Measurements from ENCODE around the gene ZBTB37. TPM values are rescaled to one million over a fixed set of nuclear protein-coding genes. Genes with fewer than 3 reads are reported as not detected.
"Not testable (repeated sequence)": the region's sequence is repeated elsewhere in the genome, so short reads cannot be mapped to it uniquely, and the experiment has no call there.

Gene ZBTB37
- total RNA-seq, 2 experiments from 2014 or later = 8.2 to 8.3 TPM

DNA sequence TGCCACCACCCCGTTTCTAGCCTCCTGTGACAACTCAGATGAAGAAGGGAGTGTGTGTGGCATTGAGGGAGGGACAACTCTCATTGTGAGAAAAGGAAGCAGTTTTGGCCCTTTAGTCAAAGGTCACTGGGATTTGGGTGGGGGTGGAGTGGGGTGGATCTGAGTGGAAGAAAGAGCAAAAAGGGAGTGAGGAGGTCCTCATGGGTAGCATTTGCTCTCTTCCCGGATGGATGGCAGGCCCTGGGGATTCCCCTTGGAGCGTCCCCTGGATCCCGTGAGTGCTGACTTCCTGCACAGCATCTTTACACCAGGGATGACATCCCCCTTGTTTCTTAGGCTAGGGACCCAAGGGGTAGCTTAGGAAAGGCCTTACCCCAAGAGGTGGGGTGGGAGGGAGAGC lies 48.5 kb downstream of the ZBTB37 start:
- Mint-ChIP-seq H3K36me3 (no peaks in the 10 kb centered on the region), H3K9me3 (no peaks in the 10 kb centered on the region), H3K27ac (no peak overlapping the region), H3K27me3 (no peaks in the 10 kb centered on the region), H3K4me3 (no peak overlapping the region), H3K4me1 (ENCODE audit: low read depth) (no peaks in the 10 kb centered on the region)
- ChIA-PET CTCF (no interaction called here), POLR2A (no interaction called here)
- no peak for DNase-seq
- intact Hi-C loops (cut with micrococcal nuclease) = no loop called here

- intact Hi-C loops (cut with micrococcal nuclease) = no loop called here
- Mint-ChIP-seq H3K4me1 (ENCODE audit: low read depth) (no peaks in the 10 kb centered on the region), H3K27me3 (no peaks in the 10 kb centered on the region), H3K36me3 (no peaks in the 10 kb centered on the region), H3K9me3 (no peaks in the 10 kb centered on the region), H3K27ac (no peak within 1 kb of the TSS), H3K4me3 (no peak within 1 kb of the TSS)
- POLR2A ChIA-PET = no interaction called here
- CTCF ChIA-PET = no interaction called here
- no peak for DNase-seq
Observed at GRCh38 chr1:173917149-173917548, 49.0 kb downstream of the ZBTB37 start, which contains the start of gene SERPINC1. Gene SERPINC1 (minus strand): TSS chr1:173917327. CDS start chr1:173917259, 68 bp downstream.

DNA sequence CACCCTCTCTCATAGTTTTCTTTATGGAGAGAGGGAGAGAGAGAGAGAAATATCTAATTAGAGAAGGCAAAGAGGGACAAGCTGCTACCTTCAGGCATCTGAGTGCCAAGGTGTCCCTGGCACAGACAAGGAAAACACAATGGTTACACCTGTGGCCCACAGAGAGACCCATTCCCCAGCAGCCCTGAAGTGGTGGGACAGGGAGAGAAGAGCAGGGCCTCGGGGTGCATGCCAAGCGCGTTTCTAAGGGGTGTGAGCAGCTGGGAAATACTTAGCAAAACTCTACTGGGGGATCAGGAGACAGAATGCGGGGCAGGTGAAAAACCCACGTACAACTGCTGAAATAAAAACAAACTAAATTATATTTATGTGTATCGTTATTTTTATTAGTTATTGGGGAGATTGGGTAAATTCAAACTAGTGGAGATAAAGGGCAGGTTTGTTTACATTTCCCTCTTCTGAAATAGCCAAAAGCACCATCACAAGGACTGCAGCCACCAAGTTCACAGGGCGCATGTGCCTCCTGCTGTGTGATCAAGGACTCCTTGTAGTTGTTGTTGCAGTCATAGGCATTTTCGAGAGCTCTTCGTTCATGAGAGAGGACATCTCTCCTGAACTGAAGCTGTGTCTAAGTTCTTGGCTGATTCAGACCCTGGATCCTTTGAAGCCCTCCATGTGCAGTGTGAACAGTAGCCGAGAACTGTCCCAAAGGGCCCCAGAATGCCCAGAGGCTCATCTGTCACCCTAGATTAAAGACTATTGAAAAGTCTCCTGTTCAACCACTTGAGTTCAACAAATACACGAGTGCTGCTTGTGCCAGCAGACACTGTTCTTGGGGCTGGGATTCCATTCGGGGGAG lies 49.7 kb downstream of the ZBTB37 start:
- Mint-ChIP-seq H3K4me1 (ENCODE audit: low read depth) (no peaks in the 10 kb centered on the region), H3K9me3 (no peaks in the 10 kb centered on the region), H3K27me3 (no peaks in the 10 kb centered on the region), H3K27ac (no peak overlapping the region), H3K36me3 (no peaks in the 10 kb centered on the region), H3K4me3 (no peak overlapping the region)
- CTCF ChIA-PET = no interaction called here
- intact Hi-C loops (cut with micrococcal nuclease) = no loop called here
- DNase-seq = no peak
- POLR2A ChIA-PET = no interaction called here

DNA sequence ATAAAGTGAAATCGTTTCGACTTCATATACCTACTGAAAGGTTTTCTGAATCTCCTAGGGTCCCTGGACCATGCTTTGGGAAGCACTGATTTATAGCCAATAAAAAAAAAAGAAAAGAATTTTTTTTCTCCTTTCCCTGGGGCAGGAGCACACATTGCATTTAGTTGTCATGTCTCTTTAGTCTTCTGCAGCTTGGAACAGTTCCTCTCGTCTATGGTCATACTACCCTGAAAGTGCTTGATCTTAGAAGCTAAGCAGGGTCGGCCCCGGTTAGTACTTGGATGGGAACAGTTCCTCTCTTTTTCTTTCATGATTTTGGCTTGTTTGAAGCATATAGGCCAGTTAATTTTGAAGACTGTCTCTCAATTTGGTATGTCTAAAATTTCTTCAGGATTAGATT lies 52.7 kb downstream of the ZBTB37 start:
- ChIA-PET POLR2A (no interaction called here), CTCF (interaction anchor here (0.9 kb wide), 1 partner anchor 15 kb away, joined by 3 read pairs; no protein-coding TSS in a partner anchor)
- no peaks in the 10 kb centered on the region for H3K4me1 Mint-ChIP-seq (ENCODE audit: low read depth)
- H3K27ac Mint-ChIP-seq = no peak overlapping the region
- no peaks in the 10 kb centered on the region for H3K27me3 Mint-ChIP-seq
- no peak for DNase-seq
- no peaks in the 10 kb centered on the region for H3K36me3 Mint-ChIP-seq
- intact Hi-C loops (cut with micrococcal nuclease) = no loop called here
- H3K4me3 Mint-ChIP-seq = no peak overlapping the region
- no peaks in the 10 kb centered on the region for H3K9me3 Mint-ChIP-seq

DNA sequence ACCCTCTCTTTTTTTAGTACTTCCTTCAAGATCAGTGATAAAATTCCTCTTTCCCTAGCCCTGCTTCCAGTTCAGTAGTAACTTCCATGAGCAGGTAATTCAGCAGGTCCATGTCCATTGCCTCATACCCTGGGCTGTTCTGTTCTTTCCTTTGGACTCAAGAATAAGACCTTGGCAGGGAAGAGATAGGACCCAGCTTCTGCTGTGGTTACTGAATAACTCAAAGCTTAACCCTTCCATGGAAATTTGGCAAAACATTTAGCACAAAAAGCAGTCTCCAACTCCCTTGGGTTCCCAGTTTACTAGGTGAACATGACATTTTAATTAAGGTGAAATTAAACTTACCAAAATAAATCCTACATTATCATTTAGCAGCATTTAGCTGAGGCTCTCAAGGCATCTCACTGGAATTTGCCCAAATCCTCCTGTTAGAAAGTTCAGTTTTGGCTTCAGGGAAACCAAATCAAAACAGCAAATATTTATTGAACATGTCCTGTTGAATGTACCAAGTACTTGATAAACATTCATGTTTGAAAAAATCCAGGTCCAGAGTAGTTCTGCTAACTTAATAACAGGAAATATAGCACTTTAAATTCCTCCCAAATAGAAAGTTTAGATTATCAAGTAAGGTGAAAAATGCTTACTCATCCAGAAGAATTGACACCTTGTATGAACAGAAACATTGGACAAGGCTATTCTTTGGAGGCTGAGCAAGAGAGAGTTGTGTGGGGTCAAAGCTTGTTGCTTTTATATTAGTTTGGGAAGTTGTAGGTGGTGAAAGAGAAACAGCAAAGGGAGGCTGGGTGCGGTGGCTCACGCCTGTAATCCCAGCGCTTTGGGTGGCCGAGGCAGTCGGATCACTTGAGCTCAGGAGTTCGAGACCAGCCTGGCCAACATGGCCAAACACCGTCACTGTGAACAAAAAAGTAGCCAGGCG lies 57.4 kb downstream of the ZBTB37 start:
- Mint-ChIP-seq H3K4me3 (no peak overlapping the region), H3K27me3 (no peaks in the 10 kb centered on the region), H3K27ac (no peak overlapping the region), H3K4me1 (ENCODE audit: low read depth) (no peaks in the 10 kb centered on the region), H3K36me3 (peaks cover 3% of the 10 kb centered on the region), H3K9me3 (no peaks in the 10 kb centered on the region)
- POLR2A ChIA-PET = no interaction called here
- CTCF ChIA-PET = no interaction called here
- intact Hi-C loops (cut with micrococcal nuclease) = no loop called here
- no peak for DNase-seq

DNA sequence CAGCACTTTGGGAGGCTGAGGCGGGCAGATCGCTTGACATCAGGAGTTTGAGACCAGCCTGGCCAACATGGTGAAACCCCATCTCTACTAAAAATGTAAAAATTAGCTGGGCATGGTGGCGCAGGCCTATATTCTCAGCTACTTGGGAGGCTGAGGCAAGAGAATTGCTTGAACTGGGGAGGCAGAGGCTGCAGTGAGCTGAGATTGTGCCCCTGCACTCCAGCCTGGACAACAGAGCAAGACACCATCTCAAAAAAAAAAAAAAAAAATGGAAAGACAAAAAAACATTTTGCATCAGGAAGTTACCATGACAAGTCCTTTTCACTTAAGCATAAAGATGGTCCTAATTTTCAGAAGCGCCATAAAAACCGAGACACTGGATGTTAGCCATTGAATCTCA lies 62.4 kb downstream of the ZBTB37 start:
- H3K36me3 Mint-ChIP-seq = peaks cover 11% of the 10 kb centered on the region
- H3K9me3 Mint-ChIP-seq; H3K4me3 Mint-ChIP-seq; H3K27me3 Mint-ChIP-seq; POLR2A ChIA-PET; H3K4me1 Mint-ChIP-seq (ENCODE audit: low read depth); DNase-seq; H3K27ac Mint-ChIP-seq; intact Hi-C loops (cut with micrococcal nuclease): not testable (repeated sequence)
- CTCF ChIA-PET = interaction anchor here (0.6 kb wide), 1 partner anchor 123 kb away, joined by 10 read pairs; no protein-coding TSS in a partner anchor

DNA sequence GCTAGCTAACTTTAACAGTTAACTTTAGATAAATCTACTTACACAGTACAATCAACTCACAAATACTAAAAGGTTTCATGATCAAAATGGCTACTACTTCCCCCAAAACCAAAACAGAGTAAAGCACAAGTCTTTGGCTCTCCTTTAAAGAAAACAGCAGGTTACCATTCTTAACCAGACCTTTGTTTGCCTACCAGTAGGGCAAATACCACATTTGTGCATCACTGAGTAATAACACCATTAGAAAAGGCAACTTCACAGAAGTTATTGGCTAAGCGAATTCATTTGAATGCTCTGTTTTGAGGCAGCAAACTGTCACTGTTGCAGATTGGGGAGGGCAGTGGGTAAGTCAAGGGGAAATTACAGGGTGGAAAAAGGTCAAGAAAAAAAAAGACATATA lies 66.3 kb downstream of the ZBTB37 start:
- H3K4me1 Mint-ChIP-seq (ENCODE audit: low read depth) = peaks cover 10% of the 10 kb centered on the region
- no peak overlapping the region for H3K4me3 Mint-ChIP-seq
- no peaks in the 10 kb centered on the region for H3K9me3 Mint-ChIP-seq
- H3K36me3 Mint-ChIP-seq = peaks cover 19% of the 10 kb centered on the region
- ChIA-PET POLR2A (no interaction called here), CTCF (interaction anchor here (1.2 kb wide), 1 partner anchor 57 kb away, joined by 3 read pairs; no protein-coding TSS in a partner anchor)
- no peaks in the 10 kb centered on the region for H3K27me3 Mint-ChIP-seq
- intact Hi-C loops (cut with micrococcal nuclease) = no loop called here
- H3K27ac Mint-ChIP-seq = no peak overlapping the region
- DNase-seq = no peak

GRCh38 chr1:173937062-173937461 lies 68.9 kb downstream of the ZBTB37 start:
- Mint-ChIP-seq H3K36me3 (peaks cover 23% of the 10 kb centered on the region), H3K9me3 (no peaks in the 10 kb centered on the region), H3K4me3 (no peak overlapping the region), H3K4me1 (ENCODE audit: low read depth) (peaks cover 10% of the 10 kb centered on the region), H3K27ac (no peak overlapping the region), H3K27me3 (no peaks in the 10 kb centered on the region)
- DNase-seq = no peak
- intact Hi-C loops (cut with micrococcal nuclease) = no loop called here
- ChIA-PET POLR2A (no interaction called here), CTCF (interaction anchor here (0.9 kb wide), 1 partner anchor 281 kb away, joined by 4 read pairs; no protein-coding TSS in a partner anchor)

GRCh38 chr1:173946380-173946921 lies 78.3 kb downstream of the ZBTB37 start:
- Mint-ChIP-seq H3K27me3 (no peaks in the 10 kb centered on the region), H3K27ac (peak overlapping the region; percentile 8), H3K9me3 (no peaks in the 10 kb centered on the region), H3K36me3 (peaks cover 29% of the 10 kb centered on the region), H3K4me1 (ENCODE audit: low read depth) (no peaks in the 10 kb centered on the region), H3K4me3 (no peak overlapping the region)
- ChIA-PET CTCF (no interaction called here), POLR2A (interaction anchor here (1.0 kb wide), 1 partner anchor 11 kb away, joined by 3 read pairs; no protein-coding TSS in a partner anchor)
- DNase-seq = no peak
- intact Hi-C loops (cut with micrococcal nuclease) = no loop called here

GRCh38 chr1:173948594-173948993 lies 80.4 kb downstream of the ZBTB37 start:
- Mint-ChIP-seq H3K4me3 (no peak overlapping the region), H3K36me3 (peaks cover 28% of the 10 kb centered on the region), H3K4me1 (ENCODE audit: low read depth) (peaks cover 10% of the 10 kb centered on the region), H3K27me3 (no peaks in the 10 kb centered on the region), H3K27ac (no peak overlapping the region), H3K9me3 (no peaks in the 10 kb centered on the region)
- ChIA-PET CTCF (no interaction called here), POLR2A (no interaction called here)
- DNase-seq = no peak
- intact Hi-C loops (cut with micrococcal nuclease) = no loop called here
